ENCODE data around the gene NEUROD4.

NEUROD4 gene

GRCh38 chr12:54998958-54999510, 20.7 kb upstream of the NEUROD4 start:
- DNase-seq = no peak

GRCh38 chr12:55001198-55001868, 18.4 kb upstream of the NEUROD4 start:
- DNase-seq = no peak

- no peak for DNase-seq
Observed at GRCh38 chr12:55002355-55002754, 17.4 kb upstream of the NEUROD4 start.

- DNase-seq = no peak
Observed at GRCh38 chr12:55008944-55009585, 10.7 kb upstream of the NEUROD4 start.

- no peak for DNase-seq
Observed at GRCh38 chr12:55017416-55017925, 2.3 kb upstream of the NEUROD4 start.

GRCh38 chr12:55024575-55024974, 4.8 kb downstream of the NEUROD4 start:
- no peak for DNase-seq

GRCh38 chr12:55025508-55025907, 5.7 kb downstream of the NEUROD4 start:
- DNase-seq = no peak

GRCh38 chr12:55034218-55034617, 14.4 kb downstream of the NEUROD4 start:
- no peak for DNase-seq

- DNase-seq = no peak
Observed at GRCh38 chr12:55036326-55037115, 16.7 kb downstream of the NEUROD4 start.

- DNase-seq = no peak
Observed at GRCh38 chr12:55037351-55037987, 17.7 kb downstream of the NEUROD4 start.

- no peak for DNase-seq
Observed at GRCh38 chr12:55039395-55040354, 19.9 kb downstream of the NEUROD4 start.

- no peak for DNase-seq
Observed at GRCh38 chr12:55041345-55042055, 21.7 kb downstream of the NEUROD4 start.

- DNase-seq = no peak
Observed at GRCh38 chr12:55043542-55043941, 23.8 kb downstream of the NEUROD4 start.

GRCh38 chr12:55044135-55044534, 24.4 kb downstream of the NEUROD4 start:
- DNase-seq = no peak

- no peak for DNase-seq
Observed at GRCh38 chr12:55049676-55050075, 29.9 kb downstream of the NEUROD4 start.

- no peak for DNase-seq
Observed at GRCh38 chr12:55051197-55051947, 31.6 kb downstream of the NEUROD4 start.

- DNase-seq = no peak
Observed at GRCh38 chr12:55057481-55057880, 37.7 kb downstream of the NEUROD4 start.

GRCh38 chr12:55058082-55058481, 38.3 kb downstream of the NEUROD4 start:
- no peak for DNase-seq

GRCh38 chr12:55058776-55059175, 39.0 kb downstream of the NEUROD4 start:
- DNase-seq = no peak

GRCh38 chr12:55060470-55060869, 40.7 kb downstream of the NEUROD4 start:
- peak; percentile 62 for DNase-seq

Measured in SIG-M5 (cell line).